ENCODE data around the gene HNF1A. TPM values are rescaled to one million over a fixed set of nuclear protein-coding genes. Genes with fewer than 3 reads are reported as not detected.

HNF1A gene
- total RNA-seq, 3 donors from 2014 or later (not counting 1 experiment from before 2014, with no cell fraction given) = not detected

GRCh38 chr12:120991965-120992364 is 13.6 kb downstream of the HNF1A start:
- peaks cover 7 to 13% of the 10 kb centered on the region in 2 donors for H3K27me3 Mint-ChIP-seq (ENCODE audit: low read depth in 2 of 2)

GRCh38 chr12:120992989-120993388 is 14.6 kb downstream of the HNF1A start:
- H3K4me3 ChIP-seq (ENCODE audit: low read length) = no peak overlapping the region
- Mint-ChIP-seq H3K4me1 (no peaks in the 10 kb centered on the region), H3K27ac (no peak overlapping the region), H3K36me3 (no peaks in the 10 kb centered on the region), H3K27me3 (ENCODE audit: low read depth in 2 of 2) (peaks cover 7 to 13% of the 10 kb centered on the region in 2 donors), H3K4me3 (no peak overlapping the region), H3K9me3 (peaks cover 0 to 13% of the 10 kb centered on the region in 2 donors)
- ATAC-seq = no peak
- H3K27ac ChIP-seq (ENCODE audit: low read length) = no peak overlapping the region
- H3K27me3 ChIP-seq (ENCODE audit: control insufficient read depth, insufficient read depth, low read length) = no peaks in the 10 kb centered on the region
- H3K4me1 ChIP-seq (ENCODE audit: control insufficient read depth, insufficient read depth, low read length) = no peaks in the 10 kb centered on the region
- no peaks in the 10 kb centered on the region for H3K9me3 ChIP-seq (ENCODE audit: control insufficient read depth, insufficient read depth, low read length)
- no peaks in the 10 kb centered on the region for H3K36me3 ChIP-seq (ENCODE audit: control insufficient read depth, insufficient read depth, low read length)
- 92% methylated on average over 1 of the region's 1 CpG for WGBS (ENCODE audit: insufficient coverage)
- no peak for TF ChIP-seq CTCF (IDR thresholded peaks at IDR 0.05)
- intact Hi-C loops (cut with micrococcal nuclease) = no loop called here
- DNase-seq = no peak

More at GRCh38 chr12:120991965-120992364, 13.6 kb downstream of the HNF1A start:
- Mint-ChIP-seq H3K9me3 (peaks cover 0 to 13% of the 10 kb centered on the region in 2 donors), H3K36me3 (no peaks in the 10 kb centered on the region), H3K4me1 (no peaks in the 10 kb centered on the region), H3K4me3 (no peak overlapping the region), H3K27ac (no peak overlapping the region)
- no peak for TF ChIP-seq CTCF (IDR thresholded peaks at IDR 0.05)
- intact Hi-C loops (cut with micrococcal nuclease) = no loop called here
- Histone ChIP-seq H3K27me3 (ENCODE audit: control insufficient read depth, insufficient read depth, low read length) (no peaks in the 10 kb centered on the region), H3K4me3 (ENCODE audit: low read length) (no peak overlapping the region), H3K9me3 (ENCODE audit: control insufficient read depth, insufficient read depth, low read length) (no peaks in the 10 kb centered on the region), H3K4me1 (ENCODE audit: control insufficient read depth, insufficient read depth, low read length) (no peaks in the 10 kb centered on the region), H3K27ac (ENCODE audit: low read length) (no peak overlapping the region), H3K36me3 (ENCODE audit: control insufficient read depth, insufficient read depth, low read length) (no peaks in the 10 kb centered on the region)
- no peak for ATAC-seq
- no peak for DNase-seq

GRCh38 chr12:120993496-120993895 is 15.2 kb downstream of the HNF1A start:
- Mint-ChIP-seq H3K9me3 (peaks cover 0 to 10% of the 10 kb centered on the region in 2 donors), H3K27me3 (ENCODE audit: low read depth in 2 of 2) (peaks cover 7 to 13% of the 10 kb centered on the region in 2 donors), H3K4me1 (no peaks in the 10 kb centered on the region), H3K36me3 (no peaks in the 10 kb centered on the region), H3K27ac (no peak overlapping the region), H3K4me3 (no peak overlapping the region)
- ATAC-seq (no peak), DNase-seq (no peak)
- H3K9me3 ChIP-seq (ENCODE audit: control insufficient read depth, insufficient read depth, low read length) = no peaks in the 10 kb centered on the region
- H3K27me3 ChIP-seq (ENCODE audit: control insufficient read depth, insufficient read depth, low read length) = no peaks in the 10 kb centered on the region
- no peak overlapping the region for H3K4me3 ChIP-seq (ENCODE audit: low read length)
- no peaks in the 10 kb centered on the region for H3K4me1 ChIP-seq (ENCODE audit: control insufficient read depth, insufficient read depth, low read length)
- no peak overlapping the region for H3K27ac ChIP-seq (ENCODE audit: low read length)
- H3K36me3 ChIP-seq (ENCODE audit: control insufficient read depth, insufficient read depth, low read length) = no peaks in the 10 kb centered on the region
- 90% methylated on average over 11 of the region's 11 CpGs for WGBS (ENCODE audit: insufficient coverage)
- intact Hi-C loops (cut with micrococcal nuclease) = no loop called here
- TF ChIP-seq CTCF (IDR thresholded peaks at IDR 0.05) = no peak

GRCh38 chr12:120994059-120994458 is 15.7 kb downstream of the HNF1A start:
- TF ChIP-seq CTCF (IDR thresholded peaks at IDR 0.05) = no peak
- DNase-seq = no peak
- Mint-ChIP-seq H3K9me3 (peaks cover 0 to 10% of the 10 kb centered on the region in 2 donors), H3K4me3 (no peak overlapping the region), H3K27me3 (ENCODE audit: low read depth in 2 of 2) (peaks cover 7 to 13% of the 10 kb centered on the region in 2 donors), H3K36me3 (no peaks in the 10 kb centered on the region), H3K4me1 (no peaks in the 10 kb centered on the region), H3K27ac (no peak overlapping the region)
- H3K27ac ChIP-seq (ENCODE audit: low read length) = no peak overlapping the region
- no peak overlapping the region for H3K4me3 ChIP-seq (ENCODE audit: low read length)
- no peaks in the 10 kb centered on the region for H3K9me3 ChIP-seq (ENCODE audit: control insufficient read depth, insufficient read depth, low read length)
- intact Hi-C loops (cut with micrococcal nuclease) = no loop called here
- no peaks in the 10 kb centered on the region for H3K36me3 ChIP-seq (ENCODE audit: control insufficient read depth, insufficient read depth, low read length)
- no peaks in the 10 kb centered on the region for H3K4me1 ChIP-seq (ENCODE audit: control insufficient read depth, insufficient read depth, low read length)
- 94% methylated on average over 13 of the region's 15 CpGs for WGBS (ENCODE audit: insufficient coverage)
- no peaks in the 10 kb centered on the region for H3K27me3 ChIP-seq (ENCODE audit: control insufficient read depth, insufficient read depth, low read length)
- no peak for ATAC-seq

Data from natural killer cell (primary cell).